GM18909 (cell line): ENCODE measurements around the gene LRPPRC.

ENCODE experiments used
- ATAC-seq: cut with Tn5 transposase; IDR thresholded peaks from one replicate; pipeline ENCODE4 v1.9.1; 2021; ENCODE audit warnings: mild to moderate bottlenecking; ENCODE audit not compliant: unreplicated experiment, poor library complexity

LRPPRC gene

DNA sequence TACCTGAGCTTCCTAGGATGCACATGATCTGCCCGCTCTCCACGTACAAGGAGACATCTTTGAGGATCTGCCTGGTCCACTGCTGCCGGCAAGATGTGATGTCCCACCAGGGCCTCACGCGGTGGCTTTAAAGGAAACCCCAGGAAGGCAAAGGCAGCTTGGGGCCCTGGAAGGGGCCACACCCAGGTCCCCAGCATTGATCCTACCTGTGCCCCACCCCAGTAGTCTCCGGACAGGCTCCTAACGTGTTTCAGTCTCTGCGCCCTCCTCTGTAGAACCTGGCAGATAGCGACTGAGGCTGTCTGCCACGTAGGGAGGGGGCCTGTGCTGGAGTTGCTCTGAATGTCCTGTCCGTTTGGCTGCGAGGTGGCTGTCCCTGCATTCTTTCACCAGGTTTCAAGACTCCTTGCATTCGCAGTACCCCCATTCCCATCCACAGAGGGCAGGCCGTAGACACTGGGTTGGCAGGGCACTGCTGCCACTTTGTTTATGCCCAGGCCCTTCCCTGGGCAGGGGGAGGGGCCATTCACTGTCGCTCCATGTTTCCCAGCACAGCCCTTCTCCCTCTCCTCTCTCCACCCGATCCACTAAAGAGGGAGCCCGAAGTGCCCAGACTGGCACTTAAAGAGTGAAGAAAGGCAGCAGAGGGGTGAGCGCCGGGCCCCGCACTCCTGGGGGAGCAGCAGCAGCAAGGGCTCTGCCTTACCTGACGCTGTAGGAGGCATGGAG is 157.8 kb downstream of the LRPPRC start:
- no peak for ATAC-seq

DNA sequence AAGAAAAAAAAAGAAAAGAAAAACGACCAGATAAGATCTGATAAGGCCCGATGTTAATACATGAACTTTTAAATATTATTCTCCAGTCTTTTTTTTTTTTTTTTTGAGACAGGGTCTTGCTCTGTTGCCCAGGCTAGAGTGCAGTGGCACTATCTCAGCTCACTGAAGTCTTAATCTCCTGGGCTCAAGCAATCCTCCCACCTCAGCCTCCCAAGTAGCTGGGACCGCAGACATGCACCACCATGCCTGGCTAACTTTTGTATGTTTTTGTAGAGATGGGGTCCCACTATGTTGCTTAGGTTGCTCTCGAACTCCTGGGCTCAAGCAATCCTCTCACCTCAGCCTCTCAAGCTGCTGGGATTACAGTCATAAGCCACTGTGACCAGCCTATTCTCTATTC is 158.8 kb downstream of the LRPPRC start:
- no peak for ATAC-seq
